Activated naive CD8-positive, alpha-beta T cell treated with anti-CD3 and anti-CD28 coated beads, Interleukin-2, amount 10 ng/mL, durations not matched to agents 7 days and 5 days (primary cell): ENCODE measurements around the gene SMCP. TPM values are rescaled to one million over a fixed set of nuclear protein-coding genes. Genes with fewer than 3 reads are reported as not detected.

Source experiments
- total RNA-seq, 2 experiments: library from RNA; stranded (reverse); gene quantifications; one replicate each; pipeline ENCODE4 v1.2.3, GENCODE V29; 2021

Gene SMCP
- total RNA-seq, 2 experiments from 2014 or later, result not detected

Other genes with a start within 250 kb of the SMCP start
- not detected for gene LCE2D, start 214.9 kb upstream of the SMCP start, total RNA-seq
- not detected for gene LCE2C, start 203.0 kb upstream of the SMCP start, total RNA-seq
- not detected for gene LCE2B, start 192.2 kb upstream of the SMCP start, total RNA-seq
- not detected for gene LCE2A, start 180.0 kb upstream of the SMCP start, total RNA-seq
- not detected for gene LCE4A, start 170.2 kb upstream of the SMCP start, total RNA-seq
- gene KPRP, start 120.3 kb upstream of the SMCP start, total RNA-seq, result not detected
- not detected for gene LCE1F, start 103.2 kb upstream of the SMCP start, total RNA-seq
- gene LCE1E, start 92.1 kb upstream of the SMCP start, total RNA-seq, result not detected
- not detected for gene LCE1D, start 81.6 kb upstream of the SMCP start, total RNA-seq
- not detected for gene LCE1C, start 71.7 kb upstream of the SMCP start, total RNA-seq
- not detected for gene LCE1B, start 66.4 kb upstream of the SMCP start, total RNA-seq
- not detected for gene LCE1A, start 50.8 kb upstream of the SMCP start, total RNA-seq
- not detected for gene LCE6A, start 35.5 kb upstream of the SMCP start, total RNA-seq
- gene LCE7A, start 18.3 kb upstream of the SMCP start, total RNA-seq, result not detected
- gene IVL, start 30.2 kb downstream of the SMCP start, total RNA-seq, result not detected
- gene SPRR5, start 68.9 kb downstream of the SMCP start, total RNA-seq, result not detected
- gene SPRR4, start 92.3 kb downstream of the SMCP start, total RNA-seq, result not detected
- not detected for gene SPRR1A, start 105.8 kb downstream of the SMCP start, total RNA-seq
- gene SPRR3, start 123.4 kb downstream of the SMCP start, total RNA-seq, result not detected
- not detected for gene SPRR1B, start 152.9 kb downstream of the SMCP start, total RNA-seq
- not detected for gene SPRR2D, start 162.8 kb downstream of the SMCP start, total RNA-seq
- not detected for gene SPRR2A, start 179.2 kb downstream of the SMCP start, total RNA-seq
- gene SPRR2B, start 193.3 kb downstream of the SMCP start, total RNA-seq, result not detected
- gene SPRR2E, start 216.2 kb downstream of the SMCP start, total RNA-seq, result not detected
- gene SPRR2F, start 235.2 kb downstream of the SMCP start, total RNA-seq, result not detected